Measurements from ENCODE around the gene ATP4B.

The ATP4B gene

DNA sequence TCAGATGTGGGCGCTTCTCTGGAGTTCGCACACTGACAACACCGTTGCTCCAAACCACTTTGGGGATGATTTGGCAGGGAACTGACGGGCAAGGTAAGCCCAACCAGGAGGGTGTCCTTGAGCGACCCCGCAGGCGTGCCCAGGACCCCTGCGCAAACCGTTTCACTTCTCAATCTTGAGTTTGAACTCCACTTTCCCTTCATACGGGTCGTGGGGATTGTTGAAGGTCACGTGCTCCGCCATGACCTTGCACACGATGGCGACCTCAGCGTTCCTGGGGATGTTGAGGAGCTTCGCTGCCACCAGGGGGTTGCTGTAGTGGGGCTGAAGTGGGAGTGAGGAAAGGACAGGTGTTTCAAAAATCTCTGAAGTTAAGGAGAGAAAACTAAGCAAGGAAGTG, 8.8 kb downstream of the ATP4B start:
- no peak overlapping the region for H3K4me3 ChIP-seq (ENCODE audit: low read depth, low read length)
- TF ChIP-seq, protein P1, sequence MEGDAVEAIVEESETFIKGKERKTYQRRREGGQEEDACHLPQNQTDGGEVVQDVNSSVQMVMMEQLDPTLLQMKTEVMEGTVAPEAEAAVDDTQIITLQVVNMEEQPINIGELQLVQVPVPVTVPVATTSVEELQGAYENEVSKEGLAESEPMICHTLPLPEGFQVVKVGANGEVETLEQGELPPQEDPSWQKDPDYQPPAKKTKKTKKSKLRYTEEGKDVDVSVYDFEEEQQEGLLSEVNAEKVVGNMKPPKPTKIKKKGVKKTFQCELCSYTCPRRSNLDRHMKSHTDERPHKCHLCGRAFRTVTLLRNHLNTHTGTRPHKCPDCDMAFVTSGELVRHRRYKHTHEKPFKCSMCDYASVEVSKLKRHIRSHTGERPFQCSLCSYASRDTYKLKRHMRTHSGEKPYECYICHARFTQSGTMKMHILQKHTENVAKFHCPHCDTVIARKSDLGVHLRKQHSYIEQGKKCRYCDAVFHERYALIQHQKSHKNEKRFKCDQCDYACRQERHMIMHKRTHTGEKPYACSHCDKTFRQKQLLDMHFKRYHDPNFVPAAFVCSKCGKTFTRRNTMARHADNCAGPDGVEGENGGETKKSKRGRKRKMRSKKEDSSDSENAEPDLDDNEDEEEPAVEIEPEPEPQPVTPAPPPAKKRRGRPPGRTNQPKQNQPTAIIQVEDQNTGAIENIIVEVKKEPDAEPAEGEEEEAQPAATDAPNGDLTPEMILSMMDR (IDR thresholded peaks at IDR 0.05; ENCODE audit: low read depth, low read length, missing control alignments) = no peak
- no peak for DNase-seq (ENCODE audit: low read depth)
- in situ Hi-C loops (cut with HindIII; ENCODE audit: low sequenced_read_pairs) = no loop called here

DNA sequence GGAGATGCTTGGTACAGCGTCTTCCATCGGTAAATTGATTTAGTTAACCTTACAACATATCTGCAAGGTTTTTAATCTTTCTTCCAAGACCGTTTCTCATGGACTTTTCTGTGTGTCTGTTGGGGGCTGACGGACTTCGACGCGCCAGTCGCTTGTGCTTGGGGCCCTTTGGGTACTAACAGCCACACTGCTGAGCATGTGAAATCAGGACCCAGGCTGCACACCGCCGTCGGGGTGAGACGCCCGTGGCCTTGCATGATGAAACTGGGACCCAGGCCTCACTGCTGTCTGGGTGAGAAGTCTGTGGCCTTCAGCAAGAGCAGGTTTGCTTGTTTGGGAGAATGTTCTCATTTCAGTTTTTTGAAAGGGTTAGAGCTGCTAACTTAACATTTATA, 9.8 kb downstream of the ATP4B start:
- H3K4me3 ChIP-seq (ENCODE audit: low read depth, low read length) = no peak overlapping the region
- DNase-seq (ENCODE audit: low read depth) = no peak
- TF ChIP-seq, protein P1 (IDR thresholded peaks at IDR 0.05; ENCODE audit: low read depth, low read length, missing control alignments) = no peak
- in situ Hi-C loops (cut with HindIII; ENCODE audit: low sequenced_read_pairs) = no loop called here

DNA sequence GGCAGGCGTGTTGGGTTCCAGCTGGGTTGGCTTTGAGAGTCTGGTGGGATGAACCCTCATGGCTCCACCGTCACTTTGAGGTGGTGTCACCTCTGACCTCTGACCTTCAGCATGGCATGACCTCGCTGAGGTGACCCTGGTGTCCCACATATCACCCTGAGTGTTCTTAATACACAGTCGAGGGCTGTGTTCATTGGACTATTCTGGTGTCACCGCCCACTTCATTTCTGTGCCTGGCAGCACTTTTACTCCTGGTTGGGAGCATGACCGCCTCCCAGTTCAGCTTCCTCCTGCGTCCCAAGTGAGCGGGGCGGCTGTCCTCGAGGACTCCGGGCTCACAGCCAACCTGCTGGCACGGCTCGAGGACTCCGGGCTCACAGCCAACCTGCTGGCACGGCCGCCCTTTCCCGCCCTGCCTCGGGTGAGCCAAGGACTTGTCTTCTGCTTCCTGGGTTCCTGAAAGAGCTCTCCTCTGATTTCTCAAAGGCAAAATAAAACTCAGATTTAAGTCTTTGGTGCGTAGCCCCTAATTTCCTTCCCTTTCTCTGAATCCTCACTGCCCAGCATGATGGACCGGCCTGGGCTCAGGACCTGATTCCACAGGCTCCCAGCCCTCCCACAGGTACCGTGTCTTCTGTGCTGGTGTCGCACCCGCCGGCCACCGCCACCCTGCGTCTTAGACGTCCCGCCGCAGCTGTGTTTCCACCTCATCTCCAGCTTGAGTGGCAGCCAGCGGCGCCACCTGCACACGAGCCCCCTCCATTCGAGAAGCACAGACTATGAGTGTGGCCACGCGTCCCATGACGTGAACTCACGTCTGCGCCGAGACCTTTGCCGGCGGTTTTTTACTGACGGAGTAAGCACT, 10.4 kb downstream of the ATP4B start:
- TF ChIP-seq, protein P1 (IDR thresholded peaks at IDR 0.05; ENCODE audit: low read depth, low read length, missing control alignments) = no peak
- DNase-seq (ENCODE audit: low read depth) = no peak
- no peak overlapping the region for H3K4me3 ChIP-seq (ENCODE audit: low read depth, low read length)
- in situ Hi-C loops (cut with HindIII; ENCODE audit: low sequenced_read_pairs) = no loop called here

DNA sequence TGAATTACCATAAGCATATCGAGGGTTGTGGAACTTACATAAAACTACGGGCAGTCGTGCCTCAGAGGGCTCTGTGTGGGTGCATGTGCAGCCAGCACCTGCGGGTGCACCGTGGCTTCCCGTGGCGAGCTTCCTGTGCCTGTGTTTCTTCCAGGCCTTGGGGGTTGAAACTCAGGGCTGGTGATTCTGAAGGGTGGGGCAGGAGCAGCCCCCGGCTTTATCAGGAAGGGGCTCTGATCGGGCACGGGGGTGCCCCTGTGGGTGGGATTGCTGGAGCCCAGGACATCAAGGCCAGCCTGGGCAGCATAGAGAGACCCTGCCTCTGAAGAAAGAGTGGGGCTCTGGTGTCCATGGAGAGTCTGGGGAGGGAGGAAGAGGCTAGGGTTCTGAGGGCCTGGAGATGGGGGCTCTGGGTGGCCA, 11.1 kb downstream of the ATP4B start:
- no peak for DNase-seq (ENCODE audit: low read depth)
- TF ChIP-seq, protein P1 (IDR thresholded peaks at IDR 0.05; ENCODE audit: low read depth, low read length, missing control alignments) = no peak
- in situ Hi-C loops (cut with HindIII; ENCODE audit: low sequenced_read_pairs) = no loop called here
- H3K4me3 ChIP-seq (ENCODE audit: low read depth, low read length) = no peak overlapping the region

DNA sequence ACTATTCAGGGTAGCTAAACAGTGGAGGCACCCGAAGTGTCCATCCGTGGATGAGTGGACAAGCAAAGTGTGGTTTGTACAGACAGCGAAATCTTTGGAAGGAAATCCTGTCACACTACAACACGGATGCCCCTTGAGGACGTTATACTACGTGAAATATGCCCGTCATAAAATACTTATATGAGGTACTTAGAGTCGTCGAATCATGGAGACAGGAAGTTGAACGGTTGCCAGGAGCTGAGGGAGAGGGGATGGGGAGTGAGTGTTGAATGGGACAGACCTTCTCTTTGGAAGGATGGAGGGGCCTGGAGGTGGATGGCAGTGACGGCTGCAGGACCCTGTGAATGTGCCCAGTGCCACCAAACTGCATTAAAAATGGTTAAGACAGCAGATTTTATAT, 11.6 kb downstream of the ATP4B start:
- in situ Hi-C loops (cut with HindIII; ENCODE audit: low sequenced_read_pairs) = no loop called here
- DNase-seq (ENCODE audit: low read depth) = no peak
- no peak overlapping the region for H3K4me3 ChIP-seq (ENCODE audit: low read depth, low read length)
- TF ChIP-seq, protein P1 (IDR thresholded peaks at IDR 0.05; ENCODE audit: low read depth, low read length, missing control alignments) = no peak

DNA sequence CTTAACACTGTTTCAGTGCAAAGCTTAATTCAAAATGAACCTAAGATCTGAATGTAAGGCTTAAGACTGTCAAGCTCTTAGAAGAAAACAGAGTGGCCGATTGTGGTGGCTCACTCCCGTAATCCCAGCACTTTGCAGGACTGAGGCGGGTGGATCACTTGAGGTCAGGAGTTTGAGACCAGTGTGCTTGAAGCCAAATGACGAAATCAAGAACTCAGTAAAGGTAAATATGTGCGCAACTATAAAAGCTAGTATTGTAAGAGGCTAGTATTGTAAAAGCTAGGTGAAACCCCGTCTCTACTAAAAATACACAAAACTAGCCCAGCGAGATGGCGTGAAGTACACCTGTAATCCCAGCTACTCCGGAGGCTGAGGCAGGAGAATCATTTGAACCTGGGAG, 12.7 kb downstream of the ATP4B start:
- in situ Hi-C loops (cut with HindIII; ENCODE audit: low sequenced_read_pairs) = no loop called here

More for the DNA sequence above, 12.7 kb downstream of the ATP4B start:
- DNase-seq (ENCODE audit: low read depth) = no peak
- H3K4me3 ChIP-seq (ENCODE audit: low read depth, low read length) = no peak overlapping the region
- TF ChIP-seq, protein P1 (IDR thresholded peaks at IDR 0.05; ENCODE audit: low read depth, low read length, missing control alignments) = no peak

Measured in astrocyte of the cerebellum (primary cell).